HCT116 (cell line): Measurements from ENCODE around the gene ASPG.

Experiments used
- CEBPB ChIP-seq: IDR thresholded peaks from 2 replicates; pipeline ENCODE4 v1.6.1; 2012; ENCODE audit warnings: low read depth
- CTCF ChIP-seq, 3 experiments: fragments of 200-600 bp in 1 of 3; sonication (generic) in 1 of 3; IDR thresholded peaks in 2 of 3; conservative IDR thresholded peaks in 1 of 3; 2 replicates each; pipeline ENCODE4 v1.5.1; 2012 to 2017; ENCODE audit warnings: low read depth in 2 of 3, low read length in 2 of 3, antibody characterized with exemption in 1 of 3, borderline replicate concordance in 1 of 3, control low read depth in 1 of 3, mild to moderate bottlenecking in 1 of 3, mixed read lengths in 1 of 3, mixed run types in 1 of 3, moderate library complexity in 1 of 3; ENCODE audit not compliant: insufficient read depth in 1 of 3
- EZH2 ChIP-seq: fragments of 200-600 bp; sonication (generic); IDR thresholded peaks from 2 replicates; pipeline ENCODE4 v1.6.1; 2017; ENCODE audit warnings: antibody characterized with exemption, mixed run types
- EZH2phosphoT487 ChIP-seq: fragments of 200-600 bp; IDR thresholded peaks from 2 replicates; pipeline ENCODE4 v1.6.1; 2018; ENCODE audit warnings: antibody characterized with exemption, borderline replicate concordance
- POLR2AphosphoS5 ChIP-seq: IDR thresholded peaks from 2 replicates; pipeline ENCODE4 v1.6.1; 2011; ENCODE audit warnings: mild to moderate bottlenecking, low read depth, low read length, moderate library complexity
- RAD21 ChIP-seq: IDR thresholded peaks from 2 replicates; pipeline ENCODE4 v1.6.1; 2012; ENCODE audit warnings: low read depth, mild to moderate bottlenecking
- SIN3A ChIP-seq: IDR thresholded peaks from 2 replicates; pipeline ENCODE4 v1.6.1; 2012; ENCODE audit warnings: low read depth
- SRF ChIP-seq: IDR thresholded peaks from 2 replicates; pipeline ENCODE4 v1.6.1; 2012; ENCODE audit warnings: low read depth
- ZBTB33 ChIP-seq: IDR thresholded peaks from 2 replicates; pipeline ENCODE4 v1.6.1; 2011; ENCODE audit warnings: mild to moderate bottlenecking, low read length, moderate library complexity; ENCODE audit not compliant: insufficient replicate concordance; ENCODE audit errors: extremely low read depth
- ZFX ChIP-seq: fragments of 450-650 bp; IDR thresholded peaks from 2 replicates; pipeline ENCODE4 v1.6.1; 2017
- ZNF274 ChIP-seq: fragments of 200-500 bp; sonication (Bioruptor generic); IDR thresholded peaks from 2 replicates; pipeline ENCODE4 v1.6.1; 2014; ENCODE audit warnings: mild to moderate bottlenecking, low read depth, low read length, inconsistent platforms
- TF ChIP-seq, protein P1 (sequence below): IDR thresholded peaks from 2 replicates; pipeline ENCODE4 v1.6.1; 2012

GRCh38 chr14:104101086-104101621 lies 15.7 kb downstream of the ASPG start:
- TF ChIP-seq CEBPB (no peak), ZFX (no peak), SRF (no peak), SIN3A (no peak), CTCF (IDR thresholded peaks at IDR 0.05 in 2 of 3, conservative IDR thresholded peaks at IDR 0.05 in 1 of 3; ENCODE audit: borderline replicate concordance in 1 of 3, insufficient read depth in 1 of 3, low read depth in 2 of 3, low read length in 2 of 3) (no peak), ZNF274 (no peak), EZH2 (no peak), POLR2AphosphoS5 (no peak), ZBTB33 (no peak), EZH2phosphoT487 (no peak), RAD21 (no peak)
- TF ChIP-seq, protein P1, sequence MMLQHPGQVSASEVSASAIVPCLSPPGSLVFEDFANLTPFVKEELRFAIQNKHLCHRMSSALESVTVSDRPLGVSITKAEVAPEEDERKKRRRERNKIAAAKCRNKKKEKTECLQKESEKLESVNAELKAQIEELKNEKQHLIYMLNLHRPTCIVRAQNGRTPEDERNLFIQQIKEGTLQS, result no peak
